ENCODE results near the gene ESF1.

DNA sequence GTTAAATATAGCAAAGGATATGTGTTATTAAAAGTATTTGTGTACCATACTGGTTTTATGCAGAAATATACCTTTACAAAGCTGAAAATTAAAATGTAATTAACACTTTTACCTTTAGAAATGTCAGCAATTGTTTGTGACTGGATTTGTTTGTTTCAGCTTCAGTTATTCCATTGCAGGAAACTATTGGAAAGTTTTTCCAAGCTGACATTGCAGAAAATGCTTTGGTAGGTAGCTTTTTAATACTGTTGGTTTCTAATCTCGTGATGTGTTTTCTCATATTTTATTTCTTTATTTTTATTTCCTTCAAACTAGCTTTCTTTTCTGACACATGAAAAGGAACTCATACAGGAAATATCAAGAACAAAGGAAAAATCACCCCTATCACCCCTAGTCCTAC is 8.3 kb upstream of the ESF1 start:
- TF ChIP-seq, protein P1, sequence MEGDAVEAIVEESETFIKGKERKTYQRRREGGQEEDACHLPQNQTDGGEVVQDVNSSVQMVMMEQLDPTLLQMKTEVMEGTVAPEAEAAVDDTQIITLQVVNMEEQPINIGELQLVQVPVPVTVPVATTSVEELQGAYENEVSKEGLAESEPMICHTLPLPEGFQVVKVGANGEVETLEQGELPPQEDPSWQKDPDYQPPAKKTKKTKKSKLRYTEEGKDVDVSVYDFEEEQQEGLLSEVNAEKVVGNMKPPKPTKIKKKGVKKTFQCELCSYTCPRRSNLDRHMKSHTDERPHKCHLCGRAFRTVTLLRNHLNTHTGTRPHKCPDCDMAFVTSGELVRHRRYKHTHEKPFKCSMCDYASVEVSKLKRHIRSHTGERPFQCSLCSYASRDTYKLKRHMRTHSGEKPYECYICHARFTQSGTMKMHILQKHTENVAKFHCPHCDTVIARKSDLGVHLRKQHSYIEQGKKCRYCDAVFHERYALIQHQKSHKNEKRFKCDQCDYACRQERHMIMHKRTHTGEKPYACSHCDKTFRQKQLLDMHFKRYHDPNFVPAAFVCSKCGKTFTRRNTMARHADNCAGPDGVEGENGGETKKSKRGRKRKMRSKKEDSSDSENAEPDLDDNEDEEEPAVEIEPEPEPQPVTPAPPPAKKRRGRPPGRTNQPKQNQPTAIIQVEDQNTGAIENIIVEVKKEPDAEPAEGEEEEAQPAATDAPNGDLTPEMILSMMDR (IDR thresholded peaks at IDR 0.05) = no peak
- TF ChIP-seq POLR2AphosphoS5 (IDR thresholded peaks at IDR 0.05) (no peak), POLR2A (IDR thresholded peaks at IDR 0.05) (no peak), EP300 (IDR thresholded peaks at IDR 0.05) (no peak)

Data from upper lobe of left lung (tissue), 4 donors.